Stimulated activated CD4-positive, alpha-beta T cell treated with anti-CD3 and anti-CD28 coated beads, Interleukin-4, amount 100 ng/mL, for 24 hours (primary cell): ENCODE data around the gene GBF1.
A peak's percentile ranks its signal among the peaks of the same experiment; 100 is the strongest.

Experiments
- DNase-seq: peaks from one replicate; pipeline ENCODE4 v3.0.0-alpha.2; 2020

The GBF1 gene

GRCh38 chr10:102309916-102310315 is 64.6 kb downstream of the GBF1 start:
- DNase-seq, result no peak

- DNase-seq, result no peak
These were observed 65.2 kb downstream of the GBF1 start for GRCh38 chr10:102310361-102311024.

GRCh38 chr10:102311025-102311420 is 65.7 kb downstream of the GBF1 start:
- no peak for DNase-seq

- DNase-seq, result no peak
These were observed 67.4 kb downstream of the GBF1 start for GRCh38 chr10:102312683-102313082.

GRCh38 chr10:102313221-102313896 is 68.0 kb downstream of the GBF1 start:
- no peak for DNase-seq

GRCh38 chr10:102314801-102315200 is 69.5 kb downstream of the GBF1 start:
- DNase-seq, result no peak

- DNase-seq, result no peak
These were observed 71.1 kb downstream of the GBF1 start for GRCh38 chr10:102316421-102316820.

- peak; percentile 23 for DNase-seq
These were observed 77.6 kb downstream of the GBF1 start for GRCh38 chr10:102322914-102323313.

GRCh38 chr10:102324061-102324460 is 78.7 kb downstream of the GBF1 start:
- DNase-seq, result no peak

GRCh38 chr10:102326031-102326430 is 80.7 kb downstream of the GBF1 start:
- DNase-seq, result no peak

- no peak for DNase-seq
These were observed 81.7 kb downstream of the GBF1 start for GRCh38 chr10:102327002-102327401.

- DNase-seq, result no peak
These were observed 82.3 kb downstream of the GBF1 start for GRCh38 chr10:102327641-102328040.

GRCh38 chr10:102332772-102333171 is 87.4 kb downstream of the GBF1 start:
- DNase-seq, result no peak

GRCh38 chr10:102334101-102334500 is 88.8 kb downstream of the GBF1 start:
- no peak for DNase-seq

GRCh38 chr10:102335184-102335583 is 89.9 kb downstream of the GBF1 start:
- no peak for DNase-seq

GRCh38 chr10:102341038-102341688 is 95.8 kb downstream of the GBF1 start:
- no peak for DNase-seq

GRCh38 chr10:102342458-102342857 is 97.1 kb downstream of the GBF1 start:
- no peak for DNase-seq

GRCh38 chr10:102342958-102343357 is 97.6 kb downstream of the GBF1 start:
- no peak for DNase-seq

- DNase-seq, result no peak
These were observed 98.7 kb downstream of the GBF1 start for GRCh38 chr10:102344067-102344466.

GRCh38 chr10:102347236-102347828 is 102.0 kb downstream of the GBF1 start:
- no peak for DNase-seq

GRCh38 chr10:102352066-102352715 is 106.9 kb downstream of the GBF1 start:
- peak; percentile 81 for DNase-seq

GRCh38 chr10:102354451-102354850 is 109.1 kb downstream of the GBF1 start:
- DNase-seq, result no peak

- no peak for DNase-seq
These were observed 113.5 kb downstream of the GBF1 start for GRCh38 chr10:102358712-102359382.
